K562 (cell line): ENCODE measurements around the gene RABL2A. TPM values are rescaled to one million over a fixed set of nuclear protein-coding genes. Genes with fewer than 3 reads are reported as not detected.
"Not testable (repeated sequence)": the region's sequence is repeated elsewhere in the genome, so short reads cannot be mapped to it uniquely, and the experiment has no call there.

ENCODE experiments used
- FIP1L1 ChIP-seq: fragments of 200-400 bp; formaldehyde crosslinking; IDR thresholded peaks from 2 replicates; pipeline ENCODE4 v1.6.1; 2018; ENCODE audit warnings: mild to moderate bottlenecking, low read depth, low read length; ENCODE audit not compliant: poor library complexity, severe bottlenecking
- FOXM1 ChIP-seq, 2 experiments: fragments of 450-650 bp in 1 of 2; sonication (generic) in 1 of 2; formaldehyde crosslinking in 1 of 2; IDR thresholded peaks; 2 replicates each; pipeline versions ENCODE4 v1.6.1 to v1.9.0; 2017 to 2022; ENCODE audit warnings: low read depth in 2 of 2, mild to moderate bottlenecking in 2 of 2, missing genetic modification reagents in 1 of 2, moderate library complexity in 1 of 2
- GMEB1 ChIP-seq: fragments of 250-450 bp; sonication (Bioruptor Pico); IDR thresholded peaks from 2 replicates; pipeline ENCODE4 v1.4.0; 2020; ENCODE audit warnings: mild to moderate bottlenecking
- MYC ChIP-seq, 2 experiments: fragments of 250-450 bp in 1 of 2; sonication (Bioruptor Pico) in 1 of 2; IDR thresholded peaks; 2 replicates each; pipeline versions ENCODE4 v1.5.1 to v1.6.1; 2012 to 2021; ENCODE audit warnings: low read depth in 2 of 2, borderline replicate concordance in 1 of 2, improper control_type of control experiment in 1 of 2, low read length in 1 of 2, mild to moderate bottlenecking in 1 of 2, moderate library complexity in 1 of 2
- MYNN ChIP-seq, 2 experiments: sonication (generic); formaldehyde crosslinking in 1 of 2; IDR thresholded peaks; 2 replicates each; pipeline versions ENCODE4 v1.5.0 to v1.6.1; 2016 to 2020; ENCODE audit warnings: antibody characterized with exemption in 1 of 2, missing genetic modification reagents in 1 of 2
- NR3C1 ChIP-seq: sonication (generic); formaldehyde crosslinking; IDR thresholded peaks from 2 replicates; pipeline ENCODE4 v1.8.1; 2022; ENCODE audit warnings: missing genetic modification reagents
- PHF21A ChIP-seq: fragments of 450-650 bp; IDR thresholded peaks from 2 replicates; pipeline ENCODE4 v1.6.1; 2017; ENCODE audit warnings: low read depth, borderline replicate concordance
- PRPF4 ChIP-seq: fragments of 200-400 bp; formaldehyde crosslinking; IDR thresholded peaks from one replicate; pipeline ENCODE4 v1.6.1; 2017; ENCODE audit warnings: low read length, low read depth, mild to moderate bottlenecking; ENCODE audit not compliant: insufficient read depth, poor library complexity, severe bottlenecking
- REST ChIP-seq, 2 experiments: fragments of 450-650 bp; formaldehyde crosslinking in 1 of 2; IDR thresholded peaks; 2 replicates each; pipeline versions ENCODE4 v1.4.0 to v1.6.1; 2014 to 2020; ENCODE audit warnings: mild to moderate bottlenecking in 2 of 2, borderline replicate concordance in 1 of 2, low read depth in 1 of 2
- SMC3 ChIP-seq: conservative IDR thresholded peaks from 2 replicates; pipeline ENCODE4 v1.6.1; 2011; ENCODE audit warnings: low read depth, low read length, improper control_type of control experiment; ENCODE audit not compliant: insufficient read depth
- SOX6 ChIP-seq: fragments of 450-650 bp; IDR thresholded peaks from 2 replicates; pipeline ENCODE4 v1.6.1; 2014; ENCODE audit warnings: mild to moderate bottlenecking
- ZBTB1 ChIP-seq: sonication (generic); formaldehyde crosslinking; IDR thresholded peaks from 2 replicates; pipeline ENCODE4 v1.8.1; 2023; ENCODE audit warnings: missing genetic modification reagents, low read depth, mild to moderate bottlenecking, borderline replicate concordance
- ZBTB33 ChIP-seq: sonication (generic); formaldehyde crosslinking; IDR thresholded peaks from 2 replicates; pipeline ENCODE4 v1.8.1; 2023; ENCODE audit warnings: mild to moderate bottlenecking, missing genetic modification reagents
- polyA plus RNA-seq, 8 experiments: library from polyadenylated mRNA; depleted of rRNA in 4 of 8; stranded (reverse) in 5 of 8; unstranded in 3 of 8; fragments of >200 nt; fragmentation: Nextera tagmentation in 2 of 8; fragmentation: Illumina TruSeq in 1 of 8; extraction: Ambion mirVana in 2 of 8; extraction: Trizol in 1 of 8; gene quantifications; 2 replicates each; pipeline versions ENCODE4 v1.2.1 to v1.2.3, GENCODE V29; 2011 to 2014; ENCODE audit warnings: inconsistent platforms in 1 of 8, missing spikeins in 1 of 8
- total RNA-seq, 7 experiments: library from RNA; depleted of rRNA in 6 of 7; stranded (reverse); fragments of >200 nt in 6 of 7; fragmentation: Illumina TruSeq in 2 of 7; extraction: Trizol in 2 of 7; gene quantifications; 2 replicates each; pipeline versions ENCODE4 v1.2.1 to v1.2.3, GENCODE V29; 2011 to 2021; ENCODE audit warnings: low replicate concordance in 1 of 7

RABL2A gene
- total and polyA plus RNA-seq, 9 of the 15 experiments (the other 6 are each of a cell fraction or from before 2014, with no cell fraction given), result 0.27 to 5.8 (median 3.2) TPM

- TF ChIP-seq PHF21A (peak; percentile 30; the same call in 1 of the 2 replicates), SMC3 (peak; percentile 91), NR3C1 (peak; percentile 76; the same call in 1 of the 2 replicates), MYC (IDR thresholded peaks at IDR 0.05; ENCODE audit: low read depth, low read length) (peak; percentile 33; the same call in 1 of the 2 replicates), SOX6 (peak; percentile 43; the same call in 1 of the 2 replicates), REST (IDR thresholded peaks at IDR 0.05; ENCODE audit: borderline replicate concordance) (peak; percentile 85), PRPF4 (peak; percentile 86), GMEB1 (CRISPR knock-in tag) (peak; percentile 57; the same call in 1 of the 2 replicates), ZBTB1 (CRISPR knock-in tag) (0 out of 2 replicates have a peak, but pooled peaks have one; percentile 50), FIP1L1 (peak; percentile 58), FOXM1 (CRISPR knock-in tag; IDR thresholded peaks at IDR 0.05; ENCODE audit: low read depth) (0 out of 2 replicates have a peak, but pooled peaks have one; percentile 25), MYNN (IDR thresholded peaks at IDR 0.05) (peak; percentile 65), ZBTB33 (CRISPR knock-in tag) (peak; percentile 98)
- not testable (repeated sequence) for TF ChIP-seq MYC (CRISPR knock-in tag; IDR thresholded peaks at IDR 0.05; ENCODE audit: borderline replicate concordance, low read depth); REST (CRISPR knock-in tag; IDR thresholded peaks at IDR 0.05; ENCODE audit: low read depth); FOXM1 (IDR thresholded peaks at IDR 0.05; ENCODE audit: low read depth); MYNN (CRISPR knock-in tag; IDR thresholded peaks at IDR 0.05)
Measured at GRCh38 chr2:113604085-113604477, 23.0 kb upstream of the RABL2A start (continued).
